Calu3 (cell line): Measurements from ENCODE around the gene DPAGT1. TPM values are rescaled to one million over a fixed set of nuclear protein-coding genes. Genes with fewer than 3 reads are reported as not detected.
"Not testable (repeated sequence)": the region's sequence is repeated elsewhere in the genome, so short reads cannot be mapped to it uniquely, and the experiment has no call there.

Experiments used
- BruUV-seq: library from RNA; stranded (reverse); fragments of 400-500 nt; replicated peaks from 2 replicates; lab custom pipeline; 2021; lab: Mats Ljungman, UMichigan
- CTCF ChIA-PET: fragments of 300-600 bp; sonication (Branson Sonifier 250); formaldehyde crosslinking; loops from one replicate; lab custom pipeline; 2022; ENCODE audit warnings: antibody characterized with exemption; lab: Charles Lee
- DNase-seq: peaks from one replicate; pipeline ENCODE4 v3.0.0; 2022
- H3K27ac Mint-ChIP-seq: one replicate; pipeline ENCODE4 v1.8.0; 2022; ENCODE audit warnings: mixed read lengths; ENCODE audit not compliant: unreplicated experiment
- H3K27me3 Mint-ChIP-seq: one replicate; pipeline ENCODE4 v1.8.0; 2022; ENCODE audit warnings: mixed read lengths; ENCODE audit not compliant: unreplicated experiment
- H3K36me3 Mint-ChIP-seq: one replicate; pipeline ENCODE4 v1.8.0; 2022; ENCODE audit warnings: mild to moderate bottlenecking, moderate library complexity, mixed read lengths; ENCODE audit not compliant: insufficient read depth, unreplicated experiment
- H3K4me1 Mint-ChIP-seq: one replicate; pipeline ENCODE4 v1.8.0; 2022; ENCODE audit warnings: mild to moderate bottlenecking, low read depth, mixed read lengths; ENCODE audit not compliant: unreplicated experiment
- H3K4me3 Mint-ChIP-seq: one replicate; pipeline ENCODE4 v1.8.0; 2022; ENCODE audit warnings: mild to moderate bottlenecking, low read depth, moderate library complexity, mixed read lengths; ENCODE audit not compliant: unreplicated experiment
- H3K9me3 Mint-ChIP-seq: one replicate; pipeline ENCODE4 v1.8.0; 2022; ENCODE audit warnings: low read depth, mixed read lengths; ENCODE audit not compliant: unreplicated experiment
- CTCF ChIP-seq: fragments of 200-600 bp; IDR thresholded peaks from one replicate; pipeline ENCODE4 v1.8.0; 2022; ENCODE audit warnings: antibody characterized with exemption; ENCODE audit not compliant: unreplicated experiment
- intact Hi-C: fragments of 100-400 bp; cut with micrococcal nuclease; formaldehyde crosslinking; loops from one replicate; pipeline ENCODE4 v1.10.0; 2022; ENCODE audit not compliant: unreplicated experiment
- total RNA-seq: library from RNA; stranded (reverse); gene quantifications from 2 replicates; pipeline ENCODE4 v1.2.3, GENCODE V29; 2022

The DPAGT1 gene
- total RNA-seq, 1 experiment from 2014 or later: 47.6 TPM

GRCh38 chr11:119147604-119148333 lies 46.1 kb upstream of the DPAGT1 start:
- Mint-ChIP-seq H3K36me3 (peaks cover 6% of the 10 kb centered on the region), H3K27me3 (peaks cover 50% of the 10 kb centered on the region), H3K4me1 (no peaks in the 10 kb centered on the region), H3K4me3 (peak overlapping the region; percentile 56), H3K9me3 (no peaks in the 10 kb centered on the region), H3K27ac (no peak overlapping the region)
- intact Hi-C loops: no loop called here
- BruUV-seq: no TSS peak
- CTCF ChIA-PET: interaction anchor here (0.9 kb wide), 1 partner anchor 21 kb away, joined by 3 read pairs; the partner anchor contains the start of gene NLRX1
- no peak for TF ChIP-seq CTCF
- no peak for DNase-seq

DNA sequence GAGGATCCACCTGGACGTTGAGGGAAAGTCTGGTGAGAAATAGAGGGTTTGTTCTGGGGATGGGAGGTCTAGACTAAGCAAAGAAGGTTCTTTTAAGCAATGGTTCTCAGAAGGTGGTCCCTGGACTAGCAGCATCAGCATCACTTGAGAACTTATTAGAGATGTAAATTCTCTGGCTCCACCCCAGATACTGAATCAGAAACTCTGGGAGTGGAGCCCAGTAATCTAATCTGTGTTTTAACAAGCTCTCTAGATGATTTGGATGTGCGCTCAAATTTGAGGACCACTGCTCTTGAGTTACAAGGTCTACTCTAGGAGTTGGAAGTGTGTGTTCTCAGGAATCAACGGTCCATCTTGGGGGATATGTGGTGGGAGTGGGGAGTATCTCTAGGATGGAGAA lies 43.9 kb upstream of the DPAGT1 start:
- no peak for TF ChIP-seq CTCF
- Mint-ChIP-seq H3K27ac (no peak overlapping the region), H3K36me3 (peaks cover 6% of the 10 kb centered on the region), H3K4me1 (no peaks in the 10 kb centered on the region), H3K9me3 (no peaks in the 10 kb centered on the region), H3K4me3 (no peak overlapping the region), H3K27me3 (peaks cover 35% of the 10 kb centered on the region)
- BruUV-seq: no TSS peak
- intact Hi-C loops: loop anchor here (2.0 kb wide), 1 partner anchor 51 kb away; no protein-coding TSS in a partner anchor
- no peak for DNase-seq
- CTCF ChIA-PET: interaction anchor here (1.4 to 1.6 kb wide), 2 partner anchors 8 to 193 kb away, joined by 3 to 4 read pairs; no protein-coding TSS in a partner anchor

GRCh38 chr11:119144825-119145486 lies 43.3 kb upstream of the DPAGT1 start:
- intact Hi-C loops: loop anchor here (2.0 kb wide), 1 partner anchor 52 kb away; no protein-coding TSS in a partner anchor
- Mint-ChIP-seq H3K27me3 (peaks cover 34% of the 10 kb centered on the region), H3K36me3 (peaks cover 6% of the 10 kb centered on the region), H3K27ac (no peak overlapping the region), H3K4me3 (no peak overlapping the region), H3K9me3 (no peaks in the 10 kb centered on the region), H3K4me1 (no peaks in the 10 kb centered on the region)
- BruUV-seq: no TSS peak
- DNase-seq: peak; percentile 59
- peak; percentile 40 for TF ChIP-seq CTCF
- CTCF ChIA-PET: interaction anchor here (0.6 to 1.6 kb wide), 8 partner anchors 8 to 1984 kb away, joined by 3 to 5 read pairs (median 3); partner anchors contain the start of gene UBE4A

DNA sequence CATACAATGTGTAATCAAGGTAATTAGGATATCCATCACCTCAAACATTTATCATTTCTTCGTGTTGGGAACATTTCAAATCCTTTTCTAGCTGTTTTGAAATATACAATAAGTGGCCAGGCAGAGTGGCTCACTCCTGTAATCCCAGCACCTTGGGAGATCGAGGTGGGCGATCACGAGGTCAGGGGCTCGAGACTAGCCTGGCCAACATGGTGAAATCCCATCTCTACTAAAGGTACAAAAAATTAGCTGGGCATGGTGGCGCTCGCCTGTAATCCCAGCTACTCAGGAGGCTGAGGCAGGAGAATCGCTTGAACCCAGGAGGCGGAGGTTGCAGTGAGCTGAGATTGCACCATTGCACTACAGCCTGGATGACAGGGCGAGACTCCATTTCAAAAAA lies 37.6 kb upstream of the DPAGT1 start:
- CTCF ChIA-PET, intact Hi-C loops, BruUV-seq, H3K4me3 Mint-ChIP-seq, H3K9me3 Mint-ChIP-seq, H3K4me1 Mint-ChIP-seq, H3K27ac Mint-ChIP-seq, H3K36me3 Mint-ChIP-seq, DNase-seq: not testable (repeated sequence)
- peaks cover 15% of the 10 kb centered on the region for H3K27me3 Mint-ChIP-seq
